Mesenchymal stem cell (in vitro differentiated cells and primary cell): ENCODE measurements around the gene GOLGA6L7.
"Not testable (repeated sequence)": the region's sequence is repeated elsewhere in the genome, so short reads cannot be mapped to it uniquely, and the experiment has no call there.

Experiments used
- DNase-seq: peaks from one replicate; pipeline ENCODE4 v3.0.0-alpha.2; 2013
- H2AFZ ChIP-seq: one replicate; pipeline ENCODE4 v1.6.1; 2013; ENCODE audit warnings: low read depth, mild to moderate bottlenecking, control low read depth, inconsistent platforms, low read length, moderate library complexity
- H2AK5ac ChIP-seq: 2 replicates; pipeline ENCODE4 v1.6.1; 2013; ENCODE audit warnings: low read length, moderate library complexity, mild to moderate bottlenecking, inconsistent platforms; ENCODE audit not compliant: severe bottlenecking
- H2BK120ac ChIP-seq: one replicate; pipeline ENCODE4 v1.6.1; 2013; ENCODE audit warnings: low read depth, mild to moderate bottlenecking, inconsistent platforms, low read length, moderate library complexity
- H2BK12ac ChIP-seq, 2 experiments: one replicate each; pipeline ENCODE4 v1.6.1; 2013; ENCODE audit warnings: inconsistent platforms in 2 of 2, low read length in 2 of 2, mild to moderate bottlenecking in 2 of 2, moderate library complexity in 2 of 2, control low read depth in 1 of 2
- H2BK15ac ChIP-seq: one replicate; pipeline ENCODE4 v1.6.1; 2013; ENCODE audit warnings: mild to moderate bottlenecking, low read depth, inconsistent platforms; ENCODE audit not compliant: poor library complexity, severe bottlenecking
- H2BK5ac ChIP-seq: 2 replicates; pipeline ENCODE4 v1.6.1; 2013; ENCODE audit warnings: low read depth, mild to moderate bottlenecking, low read length, control low read depth, inconsistent platforms; ENCODE audit not compliant: poor library complexity, severe bottlenecking
- H3K14ac ChIP-seq, 2 experiments: one replicate each; pipeline ENCODE4 v1.6.1; 2013; ENCODE audit warnings: inconsistent platforms in 2 of 2, low read length in 2 of 2, control low read depth in 1 of 2, mild to moderate bottlenecking in 1 of 2, moderate library complexity in 1 of 2
- H3K18ac ChIP-seq, 2 experiments: one replicate each; pipeline ENCODE4 v1.6.1; 2013; ENCODE audit warnings: inconsistent platforms in 2 of 2, low read length in 2 of 2, control low read depth in 1 of 2, low read depth in 1 of 2, mild to moderate bottlenecking in 1 of 2
- H3K23ac ChIP-seq, 2 experiments: one replicate each; pipeline ENCODE4 v1.6.1; 2013; ENCODE audit warnings: inconsistent platforms in 2 of 2, low read length in 2 of 2, mild to moderate bottlenecking in 2 of 2, moderate library complexity in 2 of 2, control low read depth in 1 of 2
- H3K27ac ChIP-seq: 2 replicates; pipeline ENCODE4 v1.5.1; 2013; ENCODE audit warnings: mild to moderate bottlenecking, moderate library complexity, low read length, control low read depth, inconsistent platforms; ENCODE audit not compliant: poor library complexity, severe bottlenecking
- H3K27me3 ChIP-seq, 2 experiments: 2 replicates each; pipeline versions ENCODE4 v1.6.1 to v1.7.0; 2013; ENCODE audit warnings: low read length in 2 of 2, mild to moderate bottlenecking in 2 of 2, moderate library complexity in 2 of 2, control low read depth in 1 of 2, inconsistent platforms in 1 of 2; ENCODE audit not compliant: control insufficient read depth in 1 of 2, insufficient read depth in 1 of 2
- H3K36me3 ChIP-seq, 2 experiments: 2 replicates each; pipeline versions ENCODE4 v1.6.1 to v1.7.0; 2013; ENCODE audit warnings: low read length in 2 of 2, control low read depth in 1 of 2, inconsistent platforms in 1 of 2, low read depth in 1 of 2, mild to moderate bottlenecking in 1 of 2; ENCODE audit not compliant: insufficient read depth in 2 of 2, control insufficient read depth in 1 of 2
- H3K4ac ChIP-seq, 2 experiments: one replicate each; pipeline ENCODE4 v1.6.1; 2013; ENCODE audit warnings: inconsistent platforms in 2 of 2, low read length in 2 of 2, mild to moderate bottlenecking in 2 of 2, moderate library complexity in 2 of 2, control low read depth in 1 of 2, low read depth in 1 of 2
- H3K4me1 ChIP-seq: 2 replicates; pipeline ENCODE4 v1.6.1; 2013; ENCODE audit warnings: low read depth, low read length, control low read depth; ENCODE audit not compliant: control insufficient read depth, insufficient read depth
- H3K4me2 ChIP-seq: 2 replicates; pipeline ENCODE4 v1.6.1; 2013; ENCODE audit warnings: low read length, mild to moderate bottlenecking, inconsistent platforms; ENCODE audit not compliant: poor library complexity, severe bottlenecking
- H3K4me3 ChIP-seq, 2 experiments: 2 replicates each; pipeline versions ENCODE4 v1.5.1 to v1.7.0; 2013; ENCODE audit warnings: low read length in 2 of 2, mild to moderate bottlenecking in 2 of 2, control low read depth in 1 of 2, low read depth in 1 of 2; ENCODE audit not compliant: insufficient read depth in 1 of 2
- H3K79me1 ChIP-seq: replicated peaks from 2 replicates; pipeline ENCODE4 v1.6.1; 2013; ENCODE audit warnings: mild to moderate bottlenecking, control low read depth, low read length, inconsistent platforms; ENCODE audit not compliant: poor library complexity, severe bottlenecking
- H3K9ac ChIP-seq: 2 replicates; pipeline ENCODE4 v1.7.0; 2013; ENCODE audit warnings: mild to moderate bottlenecking, low read length, moderate library complexity
- H3K9me3 ChIP-seq: 2 replicates; pipeline ENCODE4 v1.7.0; 2013; ENCODE audit warnings: mild to moderate bottlenecking, low read length; ENCODE audit not compliant: control insufficient read depth
- H4K8ac ChIP-seq: one replicate; pipeline ENCODE4 v1.6.1; 2013; ENCODE audit warnings: inconsistent platforms, mild to moderate bottlenecking, low read length, moderate library complexity
- H4K91ac ChIP-seq: one replicate; pipeline ENCODE4 v1.6.1; 2013; ENCODE audit warnings: mild to moderate bottlenecking, low read length, inconsistent platforms
- WGBS: methylation state at CpG from one replicate; pipeline ENCODE4 v1.1.7; 2013; ENCODE audit warnings: mixed read lengths; 5-methylcytosine and 5-hydroxymethylcytosine counted together

The GOLGA6L7 gene

GRCh38 chr15:28847247-28847646, 1.2 kb downstream of the GOLGA6L7 start:
- H3K4me2 ChIP-seq, H3K4ac ChIP-seq, H4K91ac ChIP-seq, H3K4me1 ChIP-seq, H3K27me3 ChIP-seq, H2BK15ac ChIP-seq, H3K27ac ChIP-seq, H2AK5ac ChIP-seq, H3K4me3 ChIP-seq, H3K9ac ChIP-seq, H3K18ac ChIP-seq, H2BK5ac ChIP-seq, H3K23ac ChIP-seq, H3K79me1 ChIP-seq, H4K8ac ChIP-seq, H3K9me3 ChIP-seq, DNase-seq, H3K14ac ChIP-seq, H3K36me3 ChIP-seq, H2BK12ac ChIP-seq, H2AFZ ChIP-seq, H2BK120ac ChIP-seq: not testable (repeated sequence)
- WGBS = no CpG with 5 or more reads among the region's 5 CpGs

- not testable (repeated sequence) for H2AFZ ChIP-seq, DNase-seq, H3K9ac ChIP-seq
These were observed 4.3 kb downstream of the GOLGA6L7 start for GRCh38 chr15:28844147-28844546.

GRCh38 chr15:28843520-28843919, 4.9 kb downstream of the GOLGA6L7 start:
- not testable (repeated sequence) for H4K8ac ChIP-seq, H3K23ac ChIP-seq, H3K9me3 ChIP-seq, H2AFZ ChIP-seq, H2BK12ac ChIP-seq, H3K4me1 ChIP-seq, H4K91ac ChIP-seq, H2BK5ac ChIP-seq, H2BK120ac ChIP-seq, DNase-seq, H3K9ac ChIP-seq, H2BK15ac ChIP-seq, H3K4me2 ChIP-seq, H3K4me3 ChIP-seq, H3K79me1 ChIP-seq, H3K27me3 ChIP-seq, H2AK5ac ChIP-seq, H3K4ac ChIP-seq, H3K14ac ChIP-seq, H3K18ac ChIP-seq, H3K36me3 ChIP-seq, H3K27ac ChIP-seq
- WGBS = 97% methylated on average over 10 of the region's 12 CpGs

More at GRCh38 chr15:28844147-28844546, 4.3 kb downstream of the GOLGA6L7 start:
- not testable (repeated sequence) for H2AK5ac ChIP-seq, H3K36me3 ChIP-seq, H3K9me3 ChIP-seq, H2BK120ac ChIP-seq, H3K4me1 ChIP-seq, H2BK5ac ChIP-seq, H4K8ac ChIP-seq, H3K27me3 ChIP-seq, H3K27ac ChIP-seq, H2BK15ac ChIP-seq, H3K4ac ChIP-seq, H3K4me3 ChIP-seq, H3K23ac ChIP-seq, H2BK12ac ChIP-seq, H3K18ac ChIP-seq, H4K91ac ChIP-seq, H3K79me1 ChIP-seq, H3K4me2 ChIP-seq, H3K14ac ChIP-seq
- 95% methylated on average over 2 of the region's 14 CpGs for WGBS

- not testable (repeated sequence) for H2BK120ac ChIP-seq, H3K36me3 ChIP-seq, H3K27me3 ChIP-seq, H2BK15ac ChIP-seq, DNase-seq, H2AK5ac ChIP-seq, H3K4ac ChIP-seq, H3K4me1 ChIP-seq, H2BK5ac ChIP-seq, H3K9ac ChIP-seq, H2AFZ ChIP-seq, H4K8ac ChIP-seq, H4K91ac ChIP-seq, H3K4me2 ChIP-seq, H3K14ac ChIP-seq, H3K9me3 ChIP-seq, H3K4me3 ChIP-seq, H3K79me1 ChIP-seq, H3K18ac ChIP-seq, H2BK12ac ChIP-seq, H3K23ac ChIP-seq, H3K27ac ChIP-seq
- 92% methylated on average over 8 of the region's 11 CpGs for WGBS
These were observed 6.2 kb downstream of the GOLGA6L7 start for GRCh38 chr15:28842210-28842609.
